NCI-H2227 (cell line): ENCODE measurements around the gene BABAM2.
"Not testable (repeated sequence)": the region's sequence is repeated elsewhere in the genome, so short reads cannot be mapped to it uniquely, and the experiment has no call there.

ENCODE experiments used
- DNase-seq: peaks from one replicate; lab custom pipeline; 2025; ENCODE audit not compliant: unreplicated experiment; lab: John Stamatoyannopoulos, UW

BABAM2 gene

GRCh38 chr2:28011322-28011737 lies 120.8 kb downstream of the BABAM2 start:
- DNase-seq: no peak

GRCh38 chr2:28018474-28018873 lies 127.9 kb downstream of the BABAM2 start:
- not testable (repeated sequence) for DNase-seq

- DNase-seq: not testable (repeated sequence)
Measured at GRCh38 chr2:28019521-28019920, 129.0 kb downstream of the BABAM2 start.

- no peak for DNase-seq
Measured at GRCh38 chr2:28021898-28022297, 131.4 kb downstream of the BABAM2 start.

GRCh38 chr2:28025123-28025522 lies 134.6 kb downstream of the BABAM2 start:
- DNase-seq: no peak

- DNase-seq: not testable (repeated sequence)
Measured at GRCh38 chr2:28026230-28026629, 135.7 kb downstream of the BABAM2 start.

GRCh38 chr2:28028025-28028424 lies 137.5 kb downstream of the BABAM2 start:
- no peak for DNase-seq

GRCh38 chr2:28030600-28030999 lies 140.1 kb downstream of the BABAM2 start:
- DNase-seq: no peak

GRCh38 chr2:28032816-28033215 lies 142.3 kb downstream of the BABAM2 start:
- no peak for DNase-seq

- no peak for DNase-seq
Measured at GRCh38 chr2:28034696-28035095, 144.2 kb downstream of the BABAM2 start.

GRCh38 chr2:28035163-28035690 lies 144.7 kb downstream of the BABAM2 start:
- DNase-seq: no peak

- no peak for DNase-seq
Measured at GRCh38 chr2:28035816-28036215, 145.3 kb downstream of the BABAM2 start.

GRCh38 chr2:28036307-28036706 lies 145.8 kb downstream of the BABAM2 start:
- DNase-seq: no peak

GRCh38 chr2:28038722-28039121 lies 148.2 kb downstream of the BABAM2 start:
- no peak for DNase-seq

- DNase-seq: no peak
Measured at GRCh38 chr2:28045676-28046351, 155.3 kb downstream of the BABAM2 start.

- DNase-seq: no peak
Measured at GRCh38 chr2:28046921-28047320, 156.4 kb downstream of the BABAM2 start.

- no peak for DNase-seq
Measured at GRCh38 chr2:28047681-28048080, 157.2 kb downstream of the BABAM2 start.

- no peak for DNase-seq
Measured at GRCh38 chr2:28048341-28048740, 157.8 kb downstream of the BABAM2 start.

GRCh38 chr2:28049416-28049815 lies 158.9 kb downstream of the BABAM2 start:
- DNase-seq: no peak

GRCh38 chr2:28049899-28050298 lies 159.4 kb downstream of the BABAM2 start:
- DNase-seq: no peak

- DNase-seq: no peak
Measured at GRCh38 chr2:28052691-28053090, 162.2 kb downstream of the BABAM2 start.

- no peak for DNase-seq
Measured at GRCh38 chr2:28053597-28053996, 163.1 kb downstream of the BABAM2 start.

GRCh38 chr2:28054916-28055315 lies 164.4 kb downstream of the BABAM2 start:
- DNase-seq: no peak
